ENCODE results near the gene NUP62CL. TPM values are rescaled to one million over a fixed set of nuclear protein-coding genes. Genes with fewer than 3 reads are reported as not detected.

The NUP62CL gene
- polyA plus RNA-seq, 1 donor (not counting 4 experiments of a cell fraction or from before 2014, with no cell fraction given), result 2.6 TPM

- Histone ChIP-seq H4K20me1 (ENCODE audit: control insufficient read depth, extremely low read depth, insufficient read depth, low read length) (no peaks in the 10 kb centered on the region), H3K27me3 (ENCODE audit: control insufficient read depth, extremely low read depth, insufficient read depth, low read length) (no peaks in the 10 kb centered on the region), H2AFZ (ENCODE audit: control insufficient read depth, low read length) (no peak overlapping the region), H3K9me1 (ENCODE audit: control insufficient read depth, extremely low read depth, insufficient read depth, low read length) (no peaks in the 10 kb centered on the region), H3K4me2 (ENCODE audit: control insufficient read depth, extremely low read depth, insufficient read depth, low read depth, low read length) (no peak overlapping the region), H3K9me3 (ENCODE audit: control insufficient read depth, low read depth, low read length) (no peaks in the 10 kb centered on the region), H3K4me1 (ENCODE audit: control insufficient read depth, extremely low read depth, insufficient read depth, low read length) (no peaks in the 10 kb centered on the region), H3K27ac (ENCODE audit: control insufficient read depth, insufficient read depth, low read length) (no peak overlapping the region), H3K79me2 (ENCODE audit: control insufficient read depth, insufficient read depth, low read length) (no peaks in the 10 kb centered on the region), H3K4me3 (ENCODE audit: control insufficient read depth in 2 of 3, extremely low read depth in 1 of 3, insufficient read depth in 2 of 3, low read depth in 1 of 3, low read length in 3 of 3) (no peak overlapping the region), H3K9ac (ENCODE audit: control insufficient read depth, extremely low read depth, insufficient read depth, low read length) (no peak overlapping the region), H3K36me3 (ENCODE audit: control insufficient read depth in 2 of 2, extremely low read depth in 1 of 2, insufficient read depth in 2 of 2, low read length in 2 of 2) (no peaks in the 10 kb centered on the region)
- dilution Hi-C loops (cut with MboI; ENCODE audit: extremely low pct_ligation_motif_present, low sequenced_read_pairs), result no loop called here
- DNase-seq (ENCODE audit: low read depth, low spot score) (no peak), FAIRE-seq (no peak)
- TF ChIP-seq CTCF (optimal IDR thresholded peaks at IDR 0.05 in 1 of 3, IDR thresholded peaks at IDR 0.05 in 1 of 3, conservative IDR thresholded peaks at IDR 0.05 in 1 of 3; ENCODE audit: extremely low read depth in 1 of 3, insufficient read depth in 2 of 3, low read length in 3 of 3) (peak in 2 of 3 experiments; percentile 10 to 22), EZH2 (IDR thresholded peaks at IDR 0.05; ENCODE audit: low read length) (no peak)
These were observed 103.3 kb downstream of the NUP62CL start for GRCh38 chrX:107102980-107103379.

- Histone ChIP-seq H3K27me3 (ENCODE audit: control insufficient read depth, extremely low read depth, insufficient read depth, low read length) (no peaks in the 10 kb centered on the region), H3K4me1 (ENCODE audit: control insufficient read depth, extremely low read depth, insufficient read depth, low read length) (no peaks in the 10 kb centered on the region), H3K4me3 (ENCODE audit: control insufficient read depth in 2 of 3, extremely low read depth in 1 of 3, insufficient read depth in 2 of 3, low read depth in 1 of 3, low read length in 3 of 3) (no peak overlapping the region), H3K4me2 (ENCODE audit: control insufficient read depth, extremely low read depth, insufficient read depth, low read depth, low read length) (no peak overlapping the region), H3K27ac (ENCODE audit: control insufficient read depth, insufficient read depth, low read length) (no peak overlapping the region), H3K9me1 (ENCODE audit: control insufficient read depth, extremely low read depth, insufficient read depth, low read length) (no peaks in the 10 kb centered on the region), H3K9me3 (ENCODE audit: control insufficient read depth, low read depth, low read length) (peaks cover 2% of the 10 kb centered on the region), H3K79me2 (ENCODE audit: control insufficient read depth, insufficient read depth, low read length) (no peaks in the 10 kb centered on the region), H2AFZ (ENCODE audit: control insufficient read depth, low read length) (no peak overlapping the region), H3K36me3 (ENCODE audit: control insufficient read depth in 2 of 2, extremely low read depth in 1 of 2, insufficient read depth in 2 of 2, low read length in 2 of 2) (no peaks in the 10 kb centered on the region), H4K20me1 (ENCODE audit: control insufficient read depth, extremely low read depth, insufficient read depth, low read length) (no peaks in the 10 kb centered on the region), H3K9ac (ENCODE audit: control insufficient read depth, extremely low read depth, insufficient read depth, low read length) (no peak overlapping the region)
- dilution Hi-C loops (cut with MboI; ENCODE audit: extremely low pct_ligation_motif_present, low sequenced_read_pairs), result no loop called here
- DNase-seq (ENCODE audit: low read depth, low spot score), result no peak
- no peak for FAIRE-seq
- TF ChIP-seq CTCF (optimal IDR thresholded peaks at IDR 0.05 in 1 of 3, IDR thresholded peaks at IDR 0.05 in 1 of 3, conservative IDR thresholded peaks at IDR 0.05 in 1 of 3; ENCODE audit: extremely low read depth in 1 of 3, insufficient read depth in 2 of 3, low read length in 3 of 3), result no peak
- TF ChIP-seq EZH2 (IDR thresholded peaks at IDR 0.05; ENCODE audit: low read length), result no peak
These were observed 130.1 kb downstream of the NUP62CL start for GRCh38 chrX:107076158-107076557.

Small RNA genes lying within 50 kb of the gene (small RNA-seq; reads per million reads assigned to genes)
- gene RF00019 (ENCODE audit: insufficient read length in 3 of 3, low read depth in 3 of 3, low replicate concordance in 1 of 3), result 0 reads per million in 3 experiments

Other genes with a start within 250 kb of the NUP62CL start
- gene MORC4, start 206.2 kb downstream of the NUP62CL start, polyA plus RNA-seq, result 13.5 to 21.0 TPM (median 16.4 TPM) in 3 replicates
- gene RBM41, start 87.6 kb downstream of the NUP62CL start, polyA plus RNA-seq, result 9.0 to 14.5 TPM (median 9.9 TPM) in 3 replicates
- gene DNAAF6, start 178 bp upstream of the NUP62CL start, polyA plus RNA-seq, result not detected in 3 replicates
- 0.03 TPM in 1 of 3 replicates, not detected in the others for gene FRMPD3, start 243.2 kb upstream of the NUP62CL start, polyA plus RNA-seq